Coronary artery (tissue), 2 donors: ENCODE measurements around the gene GBGT1.

Source experiments
- DNase-seq: peaks from one replicate; pipeline ENCODE4 v3.0.0-alpha.2; 2017; ENCODE audit warnings: low spot score
- H3K27ac ChIP-seq, 2 donors: fragments of 200-600 bp; sonication (generic); one replicate each; pipeline ENCODE4 v1.5.1; 2016 to 2019
- H3K4me3 ChIP-seq: fragments of 200-600 bp; sonication (generic); 2 replicates; pipeline ENCODE4 v1.5.1; 2016; ENCODE audit warnings: mild to moderate bottlenecking, moderate library complexity
- CTCF ChIP-seq: fragments of 200-600 bp; sonication (generic); IDR thresholded peaks from one replicate; pipeline ENCODE4 v1.5.1; 2019; ENCODE audit warnings: antibody characterized with exemption

The GBGT1 gene

GRCh38 chr9:133119846-133120500, 43.7 kb downstream of the GBGT1 start:
- TF ChIP-seq CTCF = no peak
- Histone ChIP-seq H3K27ac (peak overlapping the region; percentile 34 to 96), H3K4me3 (peak overlapping the region; percentile 96)
- no peak for DNase-seq

- TF ChIP-seq CTCF = no peak
- peak overlapping the region in 1 of 2 donors; percentile 96 for H3K27ac ChIP-seq
- no peak for DNase-seq
- H3K4me3 ChIP-seq = peak overlapping the region; percentile 96
Observed at GRCh38 chr9:133119103-133119845, 44.4 kb downstream of the GBGT1 start.

GRCh38 chr9:133118568-133118967, 45.1 kb downstream of the GBGT1 start:
- TF ChIP-seq CTCF = no peak
- peak overlapping the region in 1 of 2 donors; percentile 96 for H3K27ac ChIP-seq
- peak overlapping the region; percentile 96 for H3K4me3 ChIP-seq
- no peak for DNase-seq

GRCh38 chr9:133118179-133118520, 45.6 kb downstream of the GBGT1 start:
- no peak overlapping the region for H3K4me3 ChIP-seq
- H3K27ac ChIP-seq = peak overlapping the region in 1 of 2 donors; percentile 96
- no peak for TF ChIP-seq CTCF
- DNase-seq = no peak

- peak overlapping the region in 1 of 2 donors; percentile 96 for H3K27ac ChIP-seq
Observed at GRCh38 chr9:133117271-133118178, 46.2 kb downstream of the GBGT1 start.

More at GRCh38 chr9:133117271-133118178, 46.2 kb downstream of the GBGT1 start:
- DNase-seq = no peak
- no peak overlapping the region for H3K4me3 ChIP-seq
- TF ChIP-seq CTCF = no peak
